Trophoblast cell (in vitro differentiated cells and primary cell): ENCODE results near the gene TRIM68. TPM values are rescaled to one million over a fixed set of nuclear protein-coding genes. Genes with fewer than 3 reads are reported as not detected.

Experiments used
- DNase-seq, 2 donors: peaks; one replicate each; pipeline ENCODE4 v3.0.0-alpha.2; 2016
- H2AFZ ChIP-seq: 2 replicates; pipeline ENCODE4 v1.6.1; 2013; ENCODE audit warnings: low read length, moderate library complexity, mild to moderate bottlenecking; ENCODE audit not compliant: insufficient read depth, poor library complexity
- H2AK5ac ChIP-seq: 2 replicates; pipeline ENCODE4 v1.6.1; 2013; ENCODE audit warnings: mild to moderate bottlenecking, low read length
- H2BK120ac ChIP-seq: 2 replicates; pipeline ENCODE4 v1.6.1; 2013; ENCODE audit warnings: low read length, mild to moderate bottlenecking, moderate library complexity; ENCODE audit not compliant: insufficient read depth, poor library complexity
- H2BK12ac ChIP-seq: 2 replicates; pipeline ENCODE4 v1.6.1; 2013; ENCODE audit warnings: mild to moderate bottlenecking, low read length, moderate library complexity
- H2BK5ac ChIP-seq: 2 replicates; pipeline ENCODE4 v1.6.1; 2013; ENCODE audit warnings: low read length, low read depth, moderate library complexity, mild to moderate bottlenecking; ENCODE audit not compliant: poor library complexity
- H3K14ac ChIP-seq: 2 replicates; pipeline ENCODE4 v1.6.1; 2013; ENCODE audit warnings: mild to moderate bottlenecking, low read length
- H3K18ac ChIP-seq: 2 replicates; pipeline ENCODE4 v1.6.1; 2013; ENCODE audit warnings: mild to moderate bottlenecking, low read length
- H3K23ac ChIP-seq: 2 replicates; pipeline ENCODE4 v1.6.1; 2013; ENCODE audit warnings: low read length
- H3K27ac ChIP-seq: 2 replicates; pipeline ENCODE4 v1.5.1; 2013; ENCODE audit warnings: low read depth, mild to moderate bottlenecking, inconsistent platforms, low read length, moderate library complexity
- H3K27me3 ChIP-seq: 2 replicates; pipeline ENCODE4 v1.6.1; 2013; ENCODE audit warnings: inconsistent platforms, mild to moderate bottlenecking, low read length, moderate library complexity; ENCODE audit not compliant: insufficient read depth
- H3K36me3 ChIP-seq, 2 experiments: 1 replicate in 1 of 2; 2 replicates in 1 of 2; pipeline ENCODE4 v1.6.1; 2013; ENCODE audit warnings: low read length in 2 of 2, mild to moderate bottlenecking in 2 of 2, moderate library complexity in 1 of 2; ENCODE audit not compliant: insufficient read depth in 2 of 2, control insufficient read depth in 1 of 2
- H3K4ac ChIP-seq: 2 replicates; pipeline ENCODE4 v1.6.1; 2013; ENCODE audit warnings: low read depth, mild to moderate bottlenecking, low read length, moderate library complexity
- H3K4me1 ChIP-seq, 2 experiments: 1 replicate in 1 of 2; 2 replicates in 1 of 2; pipeline ENCODE4 v1.6.1; 2013; ENCODE audit warnings: low read length in 2 of 2, mild to moderate bottlenecking in 2 of 2, moderate library complexity in 1 of 2; ENCODE audit not compliant: insufficient read depth in 2 of 2, control insufficient read depth in 1 of 2
- H3K4me2 ChIP-seq: 2 replicates; pipeline ENCODE4 v1.6.1; 2013; ENCODE audit warnings: inconsistent platforms, mild to moderate bottlenecking, low read length, moderate library complexity
- H3K4me3 ChIP-seq: 2 replicates; pipeline ENCODE4 v1.5.1; 2013; ENCODE audit warnings: mild to moderate bottlenecking, low read depth, low read length, inconsistent platforms
- H3K79me1 ChIP-seq: one replicate; pipeline ENCODE4 v1.6.1; 2013; ENCODE audit warnings: low read length
- H3K79me2 ChIP-seq: 2 replicates; pipeline ENCODE4 v1.6.1; 2013; ENCODE audit warnings: low read length, mild to moderate bottlenecking; ENCODE audit not compliant: control insufficient read depth, insufficient read depth, poor library complexity
- H3K9ac ChIP-seq: 2 replicates; pipeline ENCODE4 v1.6.1; 2013; ENCODE audit warnings: mild to moderate bottlenecking, low read length
- H3K9me3 ChIP-seq: 2 replicates; pipeline ENCODE4 v1.6.1; 2013; ENCODE audit warnings: low read depth, mild to moderate bottlenecking, control low read depth, inconsistent platforms, low read length; ENCODE audit not compliant: insufficient read depth
- H4K12ac ChIP-seq: 2 replicates; pipeline ENCODE4 v1.6.1; 2013; ENCODE audit warnings: low read depth, mild to moderate bottlenecking, low read length, moderate library complexity
- H4K8ac ChIP-seq: 2 replicates; pipeline ENCODE4 v1.6.1; 2013; ENCODE audit warnings: low read depth, mild to moderate bottlenecking, low read length, moderate library complexity
- H4K91ac ChIP-seq: one replicate; pipeline ENCODE4 v1.6.1; 2013; ENCODE audit warnings: low read depth, mild to moderate bottlenecking, low read length, moderate library complexity
- WGBS: extraction: QIAGEN DNeasy Blood & Tissue Kit; methylation state at CpG from one replicate; pipeline ENCODE4 v1.1.7; 2013; ENCODE audit warnings: missing lambda C conversion rate; ENCODE audit not compliant: insufficient read length, insufficient coverage; ENCODE audit errors: extremely low coverage; 5-methylcytosine and 5-hydroxymethylcytosine counted together
- polyA plus RNA-seq: library from polyadenylated mRNA; stranded (reverse); fragments of 200-250 nt; gene quantifications from 2 replicates; pipeline ENCODE4 v1.2.3, GENCODE V29; 2013

TRIM68 gene
- polyA plus RNA-seq = 5.1 and 5.4 TPM in 2 replicates

- peak within 1 kb of the TSS; percentile 87 for H3K4me3 ChIP-seq
- peaks cover 3 to 4% of the 10 kb centered on the region in 2 experiments for H3K36me3 ChIP-seq
- peak within 1 kb of the TSS; percentile 81 for H3K4ac ChIP-seq
- peaks cover 4% of the 10 kb centered on the region for H3K79me1 ChIP-seq
- no peak within 1 kb of the TSS for H3K23ac ChIP-seq
- H3K4me1 ChIP-seq = peaks cover 2% of the 10 kb centered on the region in 2 experiments
- no peak within 1 kb of the TSS for H2AK5ac ChIP-seq
- H3K4me2 ChIP-seq = peak within 1 kb of the TSS; percentile 64
- H2BK120ac ChIP-seq = peak within 1 kb of the TSS; percentile 79
- peak within 1 kb of the TSS; percentile 85 for H3K14ac ChIP-seq
- no peaks in the 10 kb centered on the region for H3K9me3 ChIP-seq
- no CpG with 5 or more reads among the region's 43 CpGs for WGBS
- H2BK5ac ChIP-seq = peak within 1 kb of the TSS; percentile 90
- peak; percentile 96 for DNase-seq
- H4K8ac ChIP-seq = peak within 1 kb of the TSS; percentile 99
- H3K79me2 ChIP-seq = peaks cover 2% of the 10 kb centered on the region
- no peak within 1 kb of the TSS for H2BK12ac ChIP-seq
- peak within 1 kb of the TSS; percentile 81 for H4K91ac ChIP-seq
- peak within 1 kb of the TSS; percentile 82 for H3K27ac ChIP-seq
- H2AFZ ChIP-seq = peak within 1 kb of the TSS; percentile 86
- H3K9ac ChIP-seq = peak within 1 kb of the TSS; percentile 95
- no peaks in the 10 kb centered on the region for H3K27me3 ChIP-seq
- peak within 1 kb of the TSS; percentile 77 for H4K12ac ChIP-seq
- H3K18ac ChIP-seq = peak within 1 kb of the TSS; percentile 37
Observed at GRCh38 chr11:4607781-4608666, at the start of gene TRIM68. Gene TRIM68, minus strand, starts transcription at chr11:4608231. Its CDS starts 2,727 bp downstream, at chr11:4605504.

DNA sequence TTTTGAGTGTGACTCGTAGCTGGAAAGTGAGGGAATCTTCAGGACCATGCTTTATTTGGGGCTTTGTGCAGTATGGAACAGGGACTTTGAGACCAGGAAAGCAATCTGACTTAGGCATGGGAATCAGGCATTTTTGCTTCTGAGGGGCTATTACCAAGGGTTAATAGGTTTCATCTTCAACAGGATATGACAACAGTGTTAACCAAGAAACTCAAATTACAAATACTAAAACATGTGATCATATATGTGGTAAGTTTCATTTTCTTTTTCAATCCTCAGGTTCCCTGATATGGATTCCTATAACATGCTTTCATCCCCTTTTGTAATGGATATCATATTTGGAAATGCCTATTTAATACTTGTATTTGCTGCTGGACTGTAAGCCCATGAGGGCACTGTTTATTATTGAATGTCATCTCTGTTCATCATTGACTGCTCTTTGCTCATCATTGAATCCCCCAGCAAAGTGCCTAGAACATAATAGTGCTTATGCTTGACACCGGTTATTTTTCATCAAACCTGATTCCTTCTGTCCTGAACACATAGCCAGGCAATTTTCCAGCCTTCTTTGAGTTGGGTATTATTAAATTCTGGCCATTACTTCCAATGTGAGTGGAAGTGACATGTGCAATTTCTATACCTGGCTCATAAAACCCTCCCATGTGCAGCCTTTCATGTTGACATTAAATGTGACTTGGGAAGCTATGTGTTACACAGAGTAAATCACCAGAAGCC lies 46.8 kb upstream of the TRIM68 start:
- H3K14ac ChIP-seq = no peak overlapping the region
- no peak overlapping the region for H3K4me3 ChIP-seq
- H3K9me3 ChIP-seq = no peaks in the 10 kb centered on the region
- no peak overlapping the region for H3K9ac ChIP-seq
- no peaks in the 10 kb centered on the region for H3K36me3 ChIP-seq
- no peak overlapping the region for H2BK12ac ChIP-seq
- H3K79me1 ChIP-seq = no peaks in the 10 kb centered on the region
- no peak overlapping the region for H3K18ac ChIP-seq
- H2BK120ac ChIP-seq = no peak overlapping the region
- DNase-seq = no peak
- H2AFZ ChIP-seq = no peak overlapping the region
- no peak overlapping the region for H3K27ac ChIP-seq
- H2AK5ac ChIP-seq = no peak overlapping the region
- H3K23ac ChIP-seq = no peak overlapping the region
- H4K91ac ChIP-seq = no peak overlapping the region
- no peak overlapping the region for H4K12ac ChIP-seq
- no peak overlapping the region for H3K4me2 ChIP-seq
- no peak overlapping the region for H3K4ac ChIP-seq
- WGBS = no CpG with 5 or more reads among the region's 2 CpGs
- no peak overlapping the region for H4K8ac ChIP-seq
- H3K27me3 ChIP-seq = no peaks in the 10 kb centered on the region
- H2BK5ac ChIP-seq = no peak overlapping the region
- H3K4me1 ChIP-seq = no peaks in the 10 kb centered on the region
- no peaks in the 10 kb centered on the region for H3K79me2 ChIP-seq

- no peak overlapping the region for H3K4me2 ChIP-seq
- H3K4me3 ChIP-seq = no peak overlapping the region
- H4K91ac ChIP-seq = no peak overlapping the region
- H3K36me3 ChIP-seq = no peaks in the 10 kb centered on the region
- no peak overlapping the region for H3K9ac ChIP-seq
- H2BK5ac ChIP-seq = no peak overlapping the region
- H3K4me1 ChIP-seq = no peaks in the 10 kb centered on the region
- no peak overlapping the region for H4K12ac ChIP-seq
- no CpG with 5 or more reads among the region's 4 CpGs for WGBS
- H3K27me3 ChIP-seq = no peaks in the 10 kb centered on the region
- H3K4ac ChIP-seq = no peak overlapping the region
- H3K23ac ChIP-seq = no peak overlapping the region
- no peak overlapping the region for H2AK5ac ChIP-seq
- H3K79me2 ChIP-seq = no peaks in the 10 kb centered on the region
- no peak overlapping the region for H3K14ac ChIP-seq
- no peak overlapping the region for H2BK12ac ChIP-seq
- peaks cover 2% of the 10 kb centered on the region for H3K9me3 ChIP-seq
- no peak overlapping the region for H3K18ac ChIP-seq
- no peak overlapping the region for H3K27ac ChIP-seq
- DNase-seq = no peak
- no peak overlapping the region for H2AFZ ChIP-seq
- H4K8ac ChIP-seq = no peak overlapping the region
- no peaks in the 10 kb centered on the region for H3K79me1 ChIP-seq
- H2BK120ac ChIP-seq = no peak overlapping the region
Observed at GRCh38 chr11:4647766-4648165, 39.7 kb upstream of the TRIM68 start.

- H3K9ac ChIP-seq = no peak overlapping the region
- no peak overlapping the region for H3K4me2 ChIP-seq
- H4K12ac ChIP-seq = no peak overlapping the region
- no peaks in the 10 kb centered on the region for H3K27me3 ChIP-seq
- no peak overlapping the region for H2BK120ac ChIP-seq
- H2BK12ac ChIP-seq = no peak overlapping the region
- no peak overlapping the region for H4K8ac ChIP-seq
- no peak overlapping the region for H3K23ac ChIP-seq
- no peaks in the 10 kb centered on the region for H3K79me2 ChIP-seq
- H3K18ac ChIP-seq = no peak overlapping the region
- no peak overlapping the region for H3K14ac ChIP-seq
- no peak for DNase-seq
- no peak overlapping the region for H4K91ac ChIP-seq
- no peak overlapping the region for H2BK5ac ChIP-seq
- H2AFZ ChIP-seq = no peak overlapping the region
- no CpG with 5 or more reads among the region's 2 CpGs for WGBS
- no peaks in the 10 kb centered on the region for H3K36me3 ChIP-seq
- peaks cover 2% of the 10 kb centered on the region for H3K9me3 ChIP-seq
- H3K79me1 ChIP-seq = no peaks in the 10 kb centered on the region
- H3K4ac ChIP-seq = no peak overlapping the region
- H3K4me3 ChIP-seq = no peak overlapping the region
- no peak overlapping the region for H3K27ac ChIP-seq
- H3K4me1 ChIP-seq = peaks cover 7 to 8% of the 10 kb centered on the region in 2 experiments
- H2AK5ac ChIP-seq = no peak overlapping the region
Observed at GRCh38 chr11:4645974-4646373, 37.9 kb upstream of the TRIM68 start.
